Fibroblast of lung (primary cell): ENCODE results near the gene PRDM16.

ENCODE experiments used
- EZH2 ChIP-seq: IDR thresholded peaks from 2 replicates; pipeline ENCODE4 v1.5.1; 2012; ENCODE audit warnings: low read length, control low read depth, mild to moderate bottlenecking; ENCODE audit errors: missing control alignments
- TF ChIP-seq, protein P1 (sequence below), 2 donors: IDR thresholded peaks in 1 of 2; conservative IDR thresholded peaks in 1 of 2; 1 replicate in 1 of 2; 2 replicates in 1 of 2; pipeline ENCODE4 v1.5.1; 2011 to 2012; ENCODE audit warnings: low read length in 2 of 2, control low read depth in 1 of 2, inconsistent platforms in 1 of 2, low read depth in 1 of 2, mild to moderate bottlenecking in 1 of 2

GRCh38 chr1:3384407-3384806, 315.4 kb downstream of the PRDM16 start:
- TF ChIP-seq, protein P1, sequence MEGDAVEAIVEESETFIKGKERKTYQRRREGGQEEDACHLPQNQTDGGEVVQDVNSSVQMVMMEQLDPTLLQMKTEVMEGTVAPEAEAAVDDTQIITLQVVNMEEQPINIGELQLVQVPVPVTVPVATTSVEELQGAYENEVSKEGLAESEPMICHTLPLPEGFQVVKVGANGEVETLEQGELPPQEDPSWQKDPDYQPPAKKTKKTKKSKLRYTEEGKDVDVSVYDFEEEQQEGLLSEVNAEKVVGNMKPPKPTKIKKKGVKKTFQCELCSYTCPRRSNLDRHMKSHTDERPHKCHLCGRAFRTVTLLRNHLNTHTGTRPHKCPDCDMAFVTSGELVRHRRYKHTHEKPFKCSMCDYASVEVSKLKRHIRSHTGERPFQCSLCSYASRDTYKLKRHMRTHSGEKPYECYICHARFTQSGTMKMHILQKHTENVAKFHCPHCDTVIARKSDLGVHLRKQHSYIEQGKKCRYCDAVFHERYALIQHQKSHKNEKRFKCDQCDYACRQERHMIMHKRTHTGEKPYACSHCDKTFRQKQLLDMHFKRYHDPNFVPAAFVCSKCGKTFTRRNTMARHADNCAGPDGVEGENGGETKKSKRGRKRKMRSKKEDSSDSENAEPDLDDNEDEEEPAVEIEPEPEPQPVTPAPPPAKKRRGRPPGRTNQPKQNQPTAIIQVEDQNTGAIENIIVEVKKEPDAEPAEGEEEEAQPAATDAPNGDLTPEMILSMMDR (conservative IDR thresholded peaks at IDR 0.05 in 1 of 2, IDR thresholded peaks at IDR 0.05 in 1 of 2; ENCODE audit: low read depth in 1 of 2, low read length in 2 of 2) = no peak
- no peak for TF ChIP-seq EZH2
